Measurements from ENCODE around the gene SYT6.

Gene SYT6

GRCh38 chr1:114091711-114092110 is 62.0 kb downstream of the SYT6 start:
- DNase-seq (ENCODE audit: extremely low spot score): no peak
- no peak for TF ChIP-seq SUZ12 (IDR thresholded peaks at IDR 0.05)
- no peak for TF ChIP-seq TARDBP (IDR thresholded peaks at IDR 0.05)
- no peak for TF ChIP-seq ARNT (IDR thresholded peaks at IDR 0.05)
- TF ChIP-seq ZNF384 (IDR thresholded peaks at IDR 0.05): no peak
- TF ChIP-seq FOXM1 (IDR thresholded peaks at IDR 0.05; ENCODE audit: borderline replicate concordance): no peak
- TF ChIP-seq BHLHE40 (IDR thresholded peaks at IDR 0.05; ENCODE audit: borderline replicate concordance): no peak
- no peak for TF ChIP-seq NFRKB (IDR thresholded peaks at IDR 0.05)
- no peak for TF ChIP-seq FOXA1 (IDR thresholded peaks at IDR 0.05)
- TF ChIP-seq L3MBTL2 (conservative IDR thresholded peaks at IDR 0.05): no peak
- TF ChIP-seq PKNOX1 (IDR thresholded peaks at IDR 0.05): no peak
- TF ChIP-seq ELF4 (IDR thresholded peaks at IDR 0.05): no peak
- no peak for TF ChIP-seq HDGF (IDR thresholded peaks at IDR 0.05; ENCODE audit: borderline replicate concordance)
- no peak for TF ChIP-seq SP1 (IDR thresholded peaks at IDR 0.05)
- no peak for TF ChIP-seq LEF1 (IDR thresholded peaks at IDR 0.05; ENCODE audit: borderline replicate concordance)
- no peak for TF ChIP-seq CTBP1 (IDR thresholded peaks at IDR 0.05; ENCODE audit: borderline replicate concordance)
- no peak for TF ChIP-seq FOXK2 (IDR thresholded peaks at IDR 0.05)
- CTCF ChIA-PET: no interaction called here
- POLR2A ChIA-PET: no interaction called here

GRCh38 chr1:114090738-114091505 is 62.7 kb downstream of the SYT6 start:
- DNase-seq (ENCODE audit: extremely low spot score): no peak
- ChIA-PET POLR2A (no interaction called here), CTCF (interaction anchor here (0.6 kb wide), 1 partner anchor 14 kb away, joined by 3 read pairs; no protein-coding TSS in a partner anchor)
- TF ChIP-seq ELF4 (IDR thresholded peaks at IDR 0.05): no peak
- TF ChIP-seq FOXM1 (IDR thresholded peaks at IDR 0.05; ENCODE audit: borderline replicate concordance): no peak
- no peak for TF ChIP-seq FOXK2 (IDR thresholded peaks at IDR 0.05)
- TF ChIP-seq PKNOX1 (IDR thresholded peaks at IDR 0.05): no peak
- TF ChIP-seq FOXA1 (IDR thresholded peaks at IDR 0.05): no peak
- TF ChIP-seq NFRKB (IDR thresholded peaks at IDR 0.05): no peak
- no peak for TF ChIP-seq CTBP1 (IDR thresholded peaks at IDR 0.05; ENCODE audit: borderline replicate concordance)
- no peak for TF ChIP-seq TARDBP (IDR thresholded peaks at IDR 0.05)
- no peak for TF ChIP-seq ZNF384 (IDR thresholded peaks at IDR 0.05)
- TF ChIP-seq BHLHE40 (IDR thresholded peaks at IDR 0.05; ENCODE audit: borderline replicate concordance): no peak
- TF ChIP-seq L3MBTL2 (conservative IDR thresholded peaks at IDR 0.05): no peak
- no peak for TF ChIP-seq SP1 (IDR thresholded peaks at IDR 0.05)
- TF ChIP-seq HDGF (IDR thresholded peaks at IDR 0.05; ENCODE audit: borderline replicate concordance): no peak
- TF ChIP-seq ARNT (IDR thresholded peaks at IDR 0.05): no peak
- TF ChIP-seq LEF1 (IDR thresholded peaks at IDR 0.05; ENCODE audit: borderline replicate concordance): no peak

- ChIA-PET CTCF (no interaction called here), POLR2A (no interaction called here)
- DNase-seq (ENCODE audit: extremely low spot score): no peak
Observed at GRCh38 chr1:114089502-114090138, 64.0 kb downstream of the SYT6 start.

GRCh38 chr1:114088392-114089299 is 65.0 kb downstream of the SYT6 start:
- no peak for DNase-seq (ENCODE audit: extremely low spot score)
- ChIA-PET CTCF (interaction anchor here (1.3 kb wide), 1 partner anchor 194 kb away, joined by 3 read pairs; no protein-coding TSS in a partner anchor), POLR2A (no interaction called here)
- no peak for TF ChIP-seq FOXK2 (IDR thresholded peaks at IDR 0.05)
- no peak for TF ChIP-seq L3MBTL2 (conservative IDR thresholded peaks at IDR 0.05)
- TF ChIP-seq ELF4 (IDR thresholded peaks at IDR 0.05): no peak
- no peak for TF ChIP-seq BHLHE40 (IDR thresholded peaks at IDR 0.05; ENCODE audit: borderline replicate concordance)
- TF ChIP-seq FOXA1 (IDR thresholded peaks at IDR 0.05): no peak
- no peak for TF ChIP-seq CTBP1 (IDR thresholded peaks at IDR 0.05; ENCODE audit: borderline replicate concordance)
- TF ChIP-seq SP1 (IDR thresholded peaks at IDR 0.05): no peak
- no peak for TF ChIP-seq NFRKB (IDR thresholded peaks at IDR 0.05)
- no peak for TF ChIP-seq TARDBP (IDR thresholded peaks at IDR 0.05)
- TF ChIP-seq HDGF (IDR thresholded peaks at IDR 0.05; ENCODE audit: borderline replicate concordance): no peak
- no peak for TF ChIP-seq ARNT (IDR thresholded peaks at IDR 0.05)
- TF ChIP-seq PKNOX1 (IDR thresholded peaks at IDR 0.05): no peak
- TF ChIP-seq LEF1 (IDR thresholded peaks at IDR 0.05; ENCODE audit: borderline replicate concordance): no peak
- no peak for TF ChIP-seq SUZ12 (IDR thresholded peaks at IDR 0.05)
- no peak for TF ChIP-seq ZNF384 (IDR thresholded peaks at IDR 0.05)
- TF ChIP-seq FOXM1 (IDR thresholded peaks at IDR 0.05; ENCODE audit: borderline replicate concordance): no peak

More at GRCh38 chr1:114089502-114090138, 64.0 kb downstream of the SYT6 start:
- TF ChIP-seq TARDBP (IDR thresholded peaks at IDR 0.05) (no peak), L3MBTL2 (conservative IDR thresholded peaks at IDR 0.05) (no peak)

- POLR2A ChIA-PET: no interaction called here
- CTCF ChIA-PET: no interaction called here
- DNase-seq (ENCODE audit: extremely low spot score): no peak
- no peak for TF ChIP-seq FOXM1 (IDR thresholded peaks at IDR 0.05; ENCODE audit: borderline replicate concordance)
Observed at GRCh38 chr1:114087495-114087894, 66.2 kb downstream of the SYT6 start.

Data from HEK293T (cell line).